GM10266 (cell line): ENCODE measurements around the gene CACNA1A.

ENCODE experiments used
- DNase-seq: peaks from one replicate; pipeline ENCODE4 v3.0.0; 2012; ENCODE audit errors: extremely low spot score
- CTCF ChIP-seq: IDR thresholded peaks from 2 replicates; pipeline ENCODE4 v1.5.1; 2012; ENCODE audit warnings: mild to moderate bottlenecking, low read depth; ENCODE audit not compliant: control insufficient read depth, insufficient read depth; ENCODE audit errors: missing control alignments

CACNA1A gene

GRCh38 chr19:13215572-13216380 is 290.5 kb downstream of the CACNA1A start:
- no peak for DNase-seq
- no peak for TF ChIP-seq CTCF

- no peak for TF ChIP-seq CTCF
- DNase-seq: no peak
Measured at GRCh38 chr19:13214036-13214730, 292.1 kb downstream of the CACNA1A start.

GRCh38 chr19:13212759-13213330 is 293.4 kb downstream of the CACNA1A start:
- DNase-seq: peak; percentile 70
- TF ChIP-seq CTCF: peak; percentile 82

GRCh38 chr19:13211426-13212308 is 294.6 kb downstream of the CACNA1A start:
- TF ChIP-seq CTCF: no peak
- DNase-seq: no peak

GRCh38 chr19:13210941-13211340 is 295.3 kb downstream of the CACNA1A start:
- no peak for TF ChIP-seq CTCF
- no peak for DNase-seq

- no peak for TF ChIP-seq CTCF
- DNase-seq: no peak
Measured at GRCh38 chr19:13210339-13210775, 295.9 kb downstream of the CACNA1A start.
